Right lobe of liver (tissue), 6 donors: Measurements from ENCODE around the gene NIPBL. TPM values are rescaled to one million over a fixed set of nuclear protein-coding genes. Genes with fewer than 3 reads are reported as not detected.

ENCODE experiments used
- ATAC-seq, 4 donors: fragments of 200-7000 bp; cut with Tn5 transposase; one replicate each; pipeline ENCODE4 v1.9.1; 2020; ENCODE audit warnings: mild to moderate bottlenecking in 4 of 4, moderate library complexity in 4 of 4
- DNase-seq, 3 donors: peaks; one replicate each; pipeline ENCODE4 v3.0.0-alpha.2; 2020
- H3K27ac ChIP-seq, 3 donors: fragments of 200-600 bp; one replicate each; pipeline ENCODE4 v1.8.0; 2022
- H3K27me3 ChIP-seq, 2 donors: fragments of 200-600 bp; one replicate each; pipeline ENCODE4 v1.8.0; 2022
- H3K36me3 ChIP-seq, 4 donors: fragments of 200-600 bp; sonication (generic) in 1 of 4; one replicate each; pipeline versions ENCODE4 v1.5.1 to v1.8.0; 2017 to 2022; ENCODE audit warnings: control low read depth in 1 of 4
- H3K4me1 ChIP-seq, 4 donors: fragments of 200-600 bp; sonication (generic) in 1 of 4; one replicate each; pipeline versions ENCODE4 v1.5.1 to v1.8.0; 2017 to 2022; ENCODE audit warnings: control low read depth in 1 of 4
- H3K4me3 ChIP-seq, 3 donors: fragments of 200-600 bp; one replicate each; pipeline ENCODE4 v1.8.0; 2022
- H3K9me3 ChIP-seq, 4 donors: fragments of 200-600 bp; sonication (generic) in 1 of 4; one replicate each; pipeline versions ENCODE4 v1.5.1 to v1.8.0; 2017 to 2022; ENCODE audit warnings: control low read depth in 1 of 4
- CTCF ChIP-seq, 4 donors: fragments of 200-600 bp in 3 of 4; fragments of 450-650 bp in 1 of 4; IDR thresholded peaks; one replicate each; pipeline versions ENCODE4 v1.5.1 to v1.8.0; 2016 to 2022; ENCODE audit warnings: antibody characterized with exemption in 4 of 4, mild to moderate bottlenecking in 2 of 4
- POLR2A ChIP-seq: fragments of 450-650 bp; IDR thresholded peaks from one replicate; pipeline ENCODE4 v1.6.1; 2017; ENCODE audit warnings: antibody characterized with exemption, mild to moderate bottlenecking
- WGBS: methylation state at CpG from one replicate; pipeline ENCODE4 v1.1.6; 2018; ENCODE audit warnings: low coverage, low lambda C conversion rate; ENCODE audit not compliant: insufficient coverage; ENCODE audit errors: missing lambda C conversion rate; 5-methylcytosine and 5-hydroxymethylcytosine counted together
- intact Hi-C, 2 donors: fragments of 100-400 bp; cut with DNase I; formaldehyde crosslinking; loops; one replicate each; pipeline versions ENCODE4 v1.11.2 to v1.14.1; 2022
- total RNA-seq, 6 experiments: library from RNA; depleted of rRNA in 2 of 6; stranded (reverse); fragments of >200 nt in 2 of 6; fragmentation: NEBNext Ultra II Directional in 3 of 6; extraction: Animal tissue kit (Norgen Biotek cat#: 25700) in 3 of 6; gene quantifications; one replicate each; pipeline versions ENCODE4 v1.1.0 to v1.2.4, GENCODE V29; 2016 to 2023
- donor health status: DM: no; HTN: yes; CAD: no.
- donor health status: DM: no; HTN: no; CAD: no.
- donor health status: DM: no; HTN: no; CAD: no.
- donor health status: DM: no; HTN: yes; CAD: no.
- donor health status: DM: no; HTN: yes; CAD: no.

The NIPBL gene
- total RNA-seq, 6 experiments from 2014 or later = 16.0 to 29.2 (median 24.6) TPM

- peaks cover 0 to 55% (median 22%) of the 10 kb centered on the region in 4 donors for H3K36me3 ChIP-seq
- intact Hi-C loops = no loop called here
- H3K27me3 ChIP-seq = no peaks in the 10 kb centered on the region
- no peak for DNase-seq
- no peak overlapping the region for H3K27ac ChIP-seq
- H3K4me1 ChIP-seq = no peaks in the 10 kb centered on the region
- H3K4me3 ChIP-seq = no peak overlapping the region
- ATAC-seq = no peak
- no peak for TF ChIP-seq POLR2A
- TF ChIP-seq CTCF (IDR thresholded peaks at IDR 0.05) = no peak
- H3K9me3 ChIP-seq = no peaks in the 10 kb centered on the region
- 91% methylated on average over 2 of the region's 2 CpGs for WGBS
These were observed 139.5 kb downstream of the NIPBL start for GRCh38 chr5:37015795-37016666.

GRCh38 chr5:37028910-37029309, 152.3 kb downstream of the NIPBL start:
- Histone ChIP-seq H3K27ac (no peak overlapping the region), H3K9me3 (no peaks in the 10 kb centered on the region), H3K36me3 (peaks cover 4 to 40% (median 17%) of the 10 kb centered on the region in 4 donors), H3K4me1 (no peaks in the 10 kb centered on the region), H3K27me3 (no peaks in the 10 kb centered on the region), H3K4me3 (no peak overlapping the region)
- ATAC-seq (no peak), DNase-seq (no peak)
- 100% methylated on average over 1 of the region's 1 CpG for WGBS
- intact Hi-C loops = no loop called here
- TF ChIP-seq POLR2A (no peak), CTCF (IDR thresholded peaks at IDR 0.05) (no peak)

- ATAC-seq = no peak
- H3K4me1 ChIP-seq = no peaks in the 10 kb centered on the region
- H3K27ac ChIP-seq = no peak overlapping the region
- no peaks in the 10 kb centered on the region for H3K9me3 ChIP-seq
- WGBS = 100% methylated on average over 1 of the region's 1 CpG
- no peak overlapping the region for H3K4me3 ChIP-seq
- no peak for DNase-seq
- intact Hi-C loops = no loop called here
- H3K36me3 ChIP-seq = peaks cover 4 to 40% (median 18%) of the 10 kb centered on the region in 4 donors
- no peaks in the 10 kb centered on the region for H3K27me3 ChIP-seq
- TF ChIP-seq POLR2A (no peak), CTCF (IDR thresholded peaks at IDR 0.05) (no peak)
These were observed 152.9 kb downstream of the NIPBL start for GRCh38 chr5:37029436-37029835.

- no peaks in the 10 kb centered on the region for H3K9me3 ChIP-seq
- ATAC-seq = peak in 1 of 4 donors; percentile 20
- no peak for DNase-seq
- H3K4me1 ChIP-seq = no peaks in the 10 kb centered on the region
- peaks cover 0 to 13% (median 5%) of the 10 kb centered on the region in 4 donors for H3K36me3 ChIP-seq
- WGBS = 82% methylated on average over 4 of the region's 6 CpGs
- no peak overlapping the region for H3K27ac ChIP-seq
- no peak overlapping the region for H3K4me3 ChIP-seq
- TF ChIP-seq CTCF (IDR thresholded peaks at IDR 0.05) (no peak), POLR2A (no peak)
- H3K27me3 ChIP-seq = no peaks in the 10 kb centered on the region
- intact Hi-C loops = no loop called here
These were observed 158.4 kb downstream of the NIPBL start for GRCh38 chr5:37034955-37035354.
